Measurements from ENCODE around the gene NMNAT3. TPM values are rescaled to one million over a fixed set of nuclear protein-coding genes. Genes with fewer than 3 reads are reported as not detected.
"Not testable (repeated sequence)": the region's sequence is repeated elsewhere in the genome, so short reads cannot be mapped to it uniquely, and the experiment has no call there.

Gene NMNAT3
- total RNA-seq, 1 experiment from 2014 or later: 1.9 TPM

GRCh38 chr3:139583651-139584050 lies 94.1 kb downstream of the NMNAT3 start:
- not testable (repeated sequence) for DNase-seq (ENCODE audit: low read depth)

- no peak for DNase-seq (ENCODE audit: low read depth)
Observed at GRCh38 chr3:139578783-139579182, 99.0 kb downstream of the NMNAT3 start.

- DNase-seq (ENCODE audit: low read depth): no peak
Observed at GRCh38 chr3:139577909-139578308, 99.9 kb downstream of the NMNAT3 start.

- no peak for DNase-seq (ENCODE audit: low read depth)
Observed at GRCh38 chr3:139577346-139577745, 100.4 kb downstream of the NMNAT3 start.

DNA sequence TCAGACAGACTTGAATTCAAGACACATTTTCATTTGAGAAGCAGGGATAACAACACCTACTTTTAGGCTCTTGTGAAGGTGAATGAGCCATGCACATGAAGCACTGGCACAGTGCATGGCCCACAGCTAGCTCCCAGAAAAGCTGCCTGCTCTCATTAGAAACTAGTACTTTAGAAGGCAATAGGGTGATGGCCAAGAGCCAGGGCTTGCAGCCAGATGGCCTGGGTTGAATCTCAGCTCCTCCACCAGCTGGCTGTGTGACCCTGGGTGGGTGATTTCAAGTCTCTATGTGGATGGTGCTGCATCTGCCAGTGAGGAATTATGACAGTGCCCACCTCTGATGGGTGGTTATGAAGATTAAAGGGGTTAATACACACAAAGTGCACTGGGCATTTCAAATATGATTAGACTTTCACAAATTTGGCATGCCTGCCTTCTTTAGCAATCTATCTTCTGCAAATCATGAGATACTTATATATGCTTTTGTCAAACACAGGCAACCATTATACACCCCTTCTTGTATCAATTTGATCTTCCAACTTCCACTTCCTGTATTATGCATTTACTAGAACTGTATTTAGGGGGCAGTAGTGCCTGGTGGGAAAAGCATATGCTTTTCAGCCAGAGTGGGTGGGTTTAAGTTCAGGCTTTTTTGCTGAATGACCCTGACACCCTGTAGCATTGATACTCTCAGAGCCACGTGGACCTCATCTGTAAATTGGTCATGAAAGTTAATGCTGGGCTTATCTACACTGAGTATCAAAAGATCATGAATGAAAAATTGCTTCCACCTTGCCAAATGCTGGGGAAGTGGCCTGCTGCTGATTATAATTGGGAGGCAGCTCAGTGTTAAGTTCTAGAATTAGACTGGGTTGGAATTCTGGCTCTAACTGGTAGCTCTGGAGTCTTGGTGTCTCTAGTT lies 103.5 kb downstream of the NMNAT3 start:
- DNase-seq (ENCODE audit: low read depth): no peak

DNA sequence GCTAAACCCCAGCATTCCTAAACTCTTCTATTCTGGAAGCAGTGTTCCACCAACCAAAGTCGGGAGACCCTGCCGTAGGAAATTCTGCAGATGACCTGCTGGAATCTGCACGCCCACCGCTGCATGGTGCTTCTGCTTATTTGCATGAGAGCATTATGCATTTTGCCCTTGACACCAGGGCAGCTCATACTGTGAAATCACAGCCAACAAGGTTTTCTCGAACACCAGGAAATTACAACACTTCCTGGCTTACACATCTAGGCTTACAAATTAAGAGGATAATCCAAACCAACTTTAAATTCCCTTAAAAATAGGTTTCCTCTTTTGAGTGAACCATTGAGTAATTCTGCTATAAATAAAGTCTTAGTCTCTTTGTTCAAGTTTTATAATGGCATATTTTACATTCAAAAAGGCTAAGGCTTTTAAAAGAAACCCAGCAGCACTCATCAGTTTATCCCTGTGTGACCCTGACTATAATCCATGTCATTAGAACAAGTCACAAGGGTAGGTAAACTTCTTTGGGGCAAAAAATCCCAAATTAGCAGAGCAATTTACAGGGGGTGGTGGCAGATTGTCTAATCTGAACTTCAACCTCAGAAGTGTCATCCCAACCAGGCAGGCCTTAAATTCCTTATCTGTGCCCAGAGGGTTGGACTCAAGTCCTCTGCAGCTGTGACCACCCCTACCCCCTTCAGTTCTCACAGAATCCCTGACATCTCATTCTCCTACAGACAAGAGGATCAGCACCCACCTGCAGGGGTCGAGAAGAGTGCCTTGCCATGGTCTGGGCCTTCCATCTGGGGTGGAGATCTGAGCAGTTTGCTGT lies 104.7 kb downstream of the NMNAT3 start:
- DNase-seq (ENCODE audit: low read depth): no peak

- no peak for DNase-seq (ENCODE audit: low read depth)
Observed at GRCh38 chr3:139571711-139572110, 106.1 kb downstream of the NMNAT3 start.

DNA sequence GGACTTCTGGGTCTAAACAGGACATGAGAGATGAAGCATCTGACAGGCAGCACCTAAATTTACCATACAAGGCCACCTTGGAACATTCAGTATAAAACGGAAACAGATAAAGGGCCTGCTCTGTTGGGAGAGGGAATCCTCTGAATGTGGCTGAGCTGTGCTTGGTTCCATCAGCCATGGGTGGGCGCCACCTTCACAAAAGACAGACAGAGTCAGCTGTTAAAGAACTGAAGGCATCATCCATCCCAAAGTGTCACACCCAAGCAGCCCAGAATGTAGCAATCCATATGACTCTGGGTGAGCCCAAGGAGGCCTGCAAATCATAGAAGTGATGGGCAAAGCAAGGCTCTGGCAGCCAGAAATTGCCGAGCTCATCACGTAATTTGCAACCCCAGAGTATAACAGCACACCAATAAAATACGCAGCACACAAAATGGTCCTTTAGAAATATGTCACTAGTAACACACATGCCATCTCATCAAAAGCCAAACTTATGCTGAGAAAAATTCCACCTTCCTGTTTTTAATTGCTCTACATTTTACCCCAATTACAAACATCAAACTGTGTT lies 113.4 kb downstream of the NMNAT3 start:
- DNase-seq (ENCODE audit: low read depth): peak; percentile 17

- peak; percentile 37 for DNase-seq (ENCODE audit: low read depth)
Observed at GRCh38 chr3:139561959-139562676, 115.7 kb downstream of the NMNAT3 start.

- no peak for DNase-seq (ENCODE audit: low read depth)
Observed at GRCh38 chr3:139561255-139561817, 116.4 kb downstream of the NMNAT3 start.

GRCh38 chr3:139560411-139560810 lies 117.4 kb downstream of the NMNAT3 start:
- DNase-seq (ENCODE audit: low read depth): peak; percentile 19

GRCh38 chr3:139559541-139559940 lies 118.2 kb downstream of the NMNAT3 start:
- peak; percentile 66 for DNase-seq (ENCODE audit: low read depth)

DNA sequence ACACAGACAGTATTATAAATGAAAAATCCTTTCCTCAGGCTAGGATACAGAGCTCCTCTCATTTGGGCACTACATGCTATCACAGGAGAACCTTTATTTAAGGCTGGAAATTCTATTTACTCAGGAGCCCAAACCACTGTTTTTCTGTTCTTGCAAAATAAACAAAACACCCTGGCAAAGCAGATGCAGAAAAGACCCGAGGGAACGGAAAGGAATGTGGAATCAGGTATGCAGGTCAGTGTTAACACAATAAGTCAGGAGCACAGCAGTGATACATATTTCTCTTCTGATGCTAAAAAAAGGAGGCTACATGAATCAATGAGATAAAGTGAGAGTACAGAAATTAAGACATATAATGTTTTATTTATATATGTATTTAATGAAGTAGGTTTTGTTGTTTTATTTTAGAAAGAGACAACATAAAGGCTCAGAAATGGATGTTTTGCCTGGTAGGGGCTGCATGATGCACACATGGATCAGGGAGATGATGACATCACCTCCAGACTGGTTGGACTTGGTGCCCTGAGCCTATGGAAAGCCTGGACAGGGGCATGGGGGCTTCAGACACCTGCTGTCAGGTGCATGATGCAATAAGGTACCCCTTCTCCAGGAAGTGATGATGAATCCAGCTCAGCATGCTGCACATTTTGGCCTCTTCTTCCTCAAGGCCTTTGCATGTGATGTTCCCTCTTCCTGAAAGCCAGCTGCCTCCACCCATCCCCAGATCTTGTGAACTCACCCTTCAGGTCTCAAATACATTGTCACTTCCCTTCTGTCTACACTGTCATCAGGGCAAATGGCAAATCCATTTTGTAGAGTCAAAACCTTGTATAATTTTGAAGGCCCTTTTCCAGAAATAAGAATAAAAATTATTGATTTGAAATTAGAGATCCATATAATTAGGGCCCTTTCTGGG lies 119.2 kb downstream of the NMNAT3 start:
- DNase-seq (ENCODE audit: low read depth): no peak

GRCh38 chr3:139557041-139557440 lies 120.7 kb downstream of the NMNAT3 start:
- DNase-seq (ENCODE audit: low read depth): no peak

DNA sequence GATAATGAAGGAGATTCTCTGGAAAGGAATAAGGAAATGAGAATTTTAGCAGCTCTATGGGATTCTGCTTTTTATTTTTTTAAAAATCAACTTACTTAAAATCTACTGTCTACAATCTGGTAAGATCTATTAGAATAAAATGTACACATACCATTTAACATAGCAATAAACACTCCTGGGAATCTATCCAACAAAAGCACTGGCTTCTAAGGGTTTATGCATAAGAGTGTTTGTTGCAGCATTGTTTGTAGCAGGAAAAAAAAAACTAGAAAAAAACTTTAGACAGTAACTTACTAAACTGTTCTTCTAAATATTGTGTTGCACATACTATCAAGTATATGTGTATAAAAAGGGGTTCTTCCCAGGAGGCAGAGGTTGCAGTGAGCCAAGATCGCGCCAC lies 122.5 kb downstream of the NMNAT3 start:
- no peak for DNase-seq (ENCODE audit: low read depth)

- no peak for DNase-seq (ENCODE audit: low read depth)
Observed at GRCh38 chr3:139554628-139555027, 123.1 kb downstream of the NMNAT3 start.

DNA sequence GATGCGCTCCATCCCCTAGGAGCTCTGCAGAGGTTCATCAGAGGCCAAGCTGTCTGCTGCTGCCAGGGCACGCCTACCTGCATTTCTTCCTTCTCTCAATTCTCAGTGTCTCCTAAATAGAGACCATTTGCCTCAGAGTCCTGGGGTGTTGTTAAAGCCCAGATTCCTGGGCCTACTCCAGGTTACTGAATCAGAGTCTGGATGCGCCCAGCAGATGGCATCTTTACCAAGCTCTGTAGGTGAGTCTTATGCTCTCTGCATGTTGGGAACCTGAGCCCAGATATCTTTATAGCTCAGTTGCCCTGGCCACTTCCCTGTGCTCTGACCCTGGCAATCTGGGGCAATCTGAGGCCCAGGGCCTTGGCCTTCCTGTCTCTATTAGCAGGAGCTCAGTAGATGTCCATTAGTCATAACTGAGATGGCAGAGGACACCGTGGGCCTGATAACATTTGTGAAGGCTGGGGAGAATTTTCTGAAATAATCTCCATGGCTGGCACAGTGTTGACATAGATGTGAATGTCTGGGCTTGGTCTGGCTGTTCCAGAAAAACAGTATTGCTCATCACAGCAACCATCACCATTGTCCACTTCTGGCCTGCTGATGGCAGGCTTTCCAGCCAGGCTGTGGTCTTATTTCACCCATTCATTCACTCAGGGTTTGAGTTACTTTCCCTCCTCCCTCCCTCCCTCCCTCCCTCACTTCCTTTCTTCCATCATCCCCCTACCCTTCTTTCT lies 125.0 kb downstream of the NMNAT3 start:
- no peak for DNase-seq (ENCODE audit: low read depth)

DNA sequence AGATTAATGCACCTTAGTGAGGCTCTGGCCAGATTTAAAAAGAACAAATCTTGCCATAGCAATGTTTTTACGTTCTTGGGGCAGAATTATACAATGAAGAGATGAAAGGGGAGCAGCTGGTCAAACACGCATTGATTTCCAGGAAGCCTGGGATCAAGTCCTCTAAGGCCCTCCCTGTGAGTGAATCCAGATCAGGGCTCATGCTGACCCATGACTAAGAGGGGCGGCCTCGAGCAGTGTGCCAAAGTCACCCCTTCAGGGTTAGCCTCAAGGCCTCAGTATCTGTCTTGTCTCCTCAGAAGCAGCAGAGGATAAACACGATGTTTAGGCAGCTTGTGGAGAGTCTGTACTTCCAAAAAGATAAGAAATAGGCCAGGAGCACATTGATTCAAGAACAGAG lies 129.0 kb downstream of the NMNAT3 start:
- no peak for DNase-seq (ENCODE audit: low read depth)

DNA sequence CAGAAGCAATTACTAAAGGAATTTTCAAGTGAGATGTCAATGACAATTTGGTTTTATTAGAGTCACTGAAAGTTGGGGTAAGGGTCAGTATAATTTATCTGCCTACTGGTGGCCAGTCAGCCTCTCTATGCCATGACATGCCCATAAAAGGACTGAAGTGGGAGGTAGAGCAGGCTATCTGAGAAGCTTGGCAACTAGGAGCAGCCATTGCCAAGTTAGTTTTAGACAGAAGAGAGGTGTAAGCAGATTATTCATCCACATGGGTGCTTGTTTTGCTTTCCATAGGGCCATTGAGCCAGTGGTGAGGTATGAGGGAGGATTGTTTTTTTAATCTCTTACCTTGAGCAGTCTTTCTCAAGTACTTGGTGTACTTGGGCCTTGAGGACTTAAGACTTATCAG lies 130.1 kb downstream of the NMNAT3 start:
- DNase-seq (ENCODE audit: low read depth): no peak

DNA sequence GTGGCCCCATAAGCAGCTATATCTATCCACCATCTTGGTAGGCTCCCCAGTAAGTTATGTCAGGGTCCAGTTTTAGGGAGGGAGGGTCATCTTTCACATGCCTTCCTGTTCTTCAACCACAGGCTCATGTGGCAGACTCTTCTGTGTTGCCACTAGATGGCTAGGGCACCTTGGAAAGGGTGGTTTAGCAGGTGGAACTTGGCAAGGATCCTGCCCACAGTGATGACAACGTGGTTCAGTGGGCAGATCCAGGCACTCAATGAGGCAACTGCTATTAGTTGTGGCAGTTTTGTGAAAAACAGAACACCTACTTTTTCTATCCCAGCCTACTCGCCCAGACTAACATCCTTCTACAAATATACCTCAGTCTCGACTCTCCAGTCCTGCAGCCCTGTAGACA lies 131.0 kb downstream of the NMNAT3 start:
- DNase-seq (ENCODE audit: low read depth): no peak
